T-helper 2 cell treated with Interferon-gamma antibody and Interleukin-4, amounts not matched to agents 5 μg/mL and 100 μg/mL, for 36 hours (primary cell): Measurements from ENCODE around the gene C1QTNF6.

Experiments used
- DNase-seq: peaks from one replicate; pipeline ENCODE4 v3.0.0; 2021; ENCODE audit warnings: low spot score
- H3K27ac Mint-ChIP-seq: one replicate; pipeline ENCODE4 v1.8.0; 2021; ENCODE audit warnings: mild to moderate bottlenecking, mixed read lengths
- H3K27me3 Mint-ChIP-seq: one replicate; pipeline ENCODE4 v1.8.0; 2021; ENCODE audit warnings: low read depth, mixed read lengths
- H3K36me3 Mint-ChIP-seq: one replicate; pipeline ENCODE4 v1.8.0; 2021; ENCODE audit warnings: low read depth, mixed read lengths
- H3K4me1 Mint-ChIP-seq: one replicate; pipeline ENCODE4 v1.8.0; 2021; ENCODE audit warnings: low read depth, mixed read lengths
- H3K4me3 Mint-ChIP-seq: one replicate; pipeline ENCODE4 v1.8.0; 2022; ENCODE audit warnings: mild to moderate bottlenecking, moderate library complexity, mixed read lengths
- H3K9me3 Mint-ChIP-seq: one replicate; pipeline ENCODE4 v1.8.0; 2021; ENCODE audit warnings: mixed read lengths

The C1QTNF6 gene

DNA sequence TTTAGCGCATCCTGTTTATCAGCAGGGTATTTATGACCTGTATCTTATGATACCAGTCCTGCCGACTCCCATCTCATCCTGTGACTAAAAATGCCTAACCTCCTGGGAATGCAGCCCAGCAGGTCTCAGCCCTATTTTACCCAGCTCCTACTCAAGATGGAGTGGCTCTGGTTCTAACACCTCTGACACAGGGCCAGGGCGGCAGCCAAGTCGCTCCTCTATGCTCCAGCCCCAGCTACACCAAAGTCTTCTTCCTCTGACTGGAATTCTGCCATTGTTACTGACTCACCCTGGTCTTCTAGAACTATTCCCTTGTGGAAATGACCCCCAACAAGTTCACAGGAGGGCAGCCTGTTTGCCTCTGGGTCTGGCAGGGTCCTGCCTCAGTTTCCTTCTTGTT is 7.9 kb upstream of the C1QTNF6 start:
- no peak for DNase-seq
- Mint-ChIP-seq H3K4me3 (no peak overlapping the region), H3K27me3 (no peaks in the 10 kb centered on the region)

DNA sequence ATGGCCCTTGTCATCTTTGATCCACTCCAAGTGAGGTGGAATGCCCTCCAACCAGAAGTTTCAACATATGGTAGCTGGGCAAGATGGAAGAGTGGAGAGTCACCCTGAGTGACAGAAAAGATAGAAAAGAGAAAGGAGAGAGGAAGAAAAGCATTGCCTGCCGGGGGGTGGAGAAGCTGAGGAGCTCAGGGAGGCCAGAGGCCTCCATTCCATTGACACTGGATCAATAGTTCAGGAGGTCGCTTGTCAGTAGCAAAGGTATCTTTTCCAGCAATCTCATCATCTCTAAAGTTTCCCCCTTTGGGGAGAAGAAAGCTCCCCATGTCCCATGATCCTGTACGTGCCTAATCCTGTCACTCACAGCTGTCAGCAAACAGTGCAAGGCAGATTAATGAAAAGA is 6.7 kb upstream of the C1QTNF6 start:
- DNase-seq: no peak
- peaks cover 44% of the 10 kb centered on the region for H3K4me1 Mint-ChIP-seq
- no peaks in the 10 kb centered on the region for H3K27me3 Mint-ChIP-seq
- H3K4me3 Mint-ChIP-seq: no peak overlapping the region
- peak overlapping the region; percentile 83 for H3K27ac Mint-ChIP-seq
- peaks cover 13% of the 10 kb centered on the region for H3K36me3 Mint-ChIP-seq
- H3K9me3 Mint-ChIP-seq: peaks cover 4% of the 10 kb centered on the region

More for the DNA sequence above, 7.9 kb upstream of the C1QTNF6 start:
- Mint-ChIP-seq H3K4me1 (peaks cover 46% of the 10 kb centered on the region), H3K36me3 (peaks cover 9% of the 10 kb centered on the region), H3K9me3 (peaks cover 4% of the 10 kb centered on the region), H3K27ac (no peak overlapping the region)

DNA sequence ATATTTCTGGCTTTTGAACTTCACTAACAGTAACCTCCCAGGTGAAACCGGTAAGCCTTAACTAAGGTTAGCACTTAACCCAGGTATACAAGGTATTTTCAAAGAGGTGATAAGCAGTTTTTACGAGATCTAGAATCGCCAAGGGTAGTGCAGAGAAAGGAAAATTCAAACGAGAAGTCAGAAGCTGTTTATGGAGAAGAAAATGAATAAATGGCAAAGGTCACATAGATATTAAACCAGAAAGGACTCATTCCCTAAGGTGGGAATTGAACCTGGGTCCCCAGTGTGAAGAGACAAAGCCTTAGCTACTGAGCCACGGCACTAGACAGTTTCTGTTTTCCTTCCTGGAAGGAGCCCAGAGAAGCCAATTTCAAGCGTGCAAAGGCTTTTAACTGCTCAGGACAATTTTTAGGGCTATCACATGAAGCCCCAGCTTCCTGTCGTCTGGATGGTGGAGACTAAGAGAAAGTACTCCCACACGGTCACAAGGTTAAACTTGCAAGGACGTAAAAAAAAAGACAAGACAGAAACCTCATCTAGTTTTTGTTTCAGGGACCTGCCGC is 5.7 kb upstream of the C1QTNF6 start:
- H3K4me1 Mint-ChIP-seq: peaks cover 50% of the 10 kb centered on the region
- peak overlapping the region; percentile 49 for H3K4me3 Mint-ChIP-seq

DNA sequence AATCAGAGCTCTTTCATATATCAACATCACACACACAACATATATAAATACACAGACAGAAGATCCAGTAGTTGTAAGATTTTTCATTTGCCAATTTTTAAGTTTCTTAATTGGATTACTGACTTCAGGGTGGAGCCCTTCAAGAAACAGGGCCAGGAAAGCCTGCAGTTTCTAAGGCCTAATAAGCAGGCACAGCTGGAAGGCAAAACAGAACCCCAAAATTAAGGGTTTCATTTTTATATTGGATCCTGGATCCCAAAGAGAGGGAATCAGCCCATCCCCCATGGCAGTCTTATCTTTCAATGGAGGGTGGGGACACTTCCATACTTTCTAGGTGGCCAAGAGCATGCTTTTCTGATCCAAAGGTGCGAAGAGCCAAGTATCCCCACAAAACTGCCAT is 4.7 kb upstream of the C1QTNF6 start:
- DNase-seq: no peak
- H3K36me3 Mint-ChIP-seq: peaks cover 17% of the 10 kb centered on the region
- H3K27me3 Mint-ChIP-seq: no peaks in the 10 kb centered on the region
- H3K9me3 Mint-ChIP-seq: peaks cover 4% of the 10 kb centered on the region
- no peak overlapping the region for H3K4me3 Mint-ChIP-seq
- H3K4me1 Mint-ChIP-seq: peaks cover 46% of the 10 kb centered on the region
- no peak overlapping the region for H3K27ac Mint-ChIP-seq

More for the DNA sequence above, 5.7 kb upstream of the C1QTNF6 start:
- Mint-ChIP-seq H3K27ac (peak overlapping the region; percentile 83), H3K9me3 (peaks cover 4% of the 10 kb centered on the region), H3K27me3 (no peaks in the 10 kb centered on the region), H3K36me3 (peaks cover 17% of the 10 kb centered on the region)
- peak; percentile 53 for DNase-seq

DNA sequence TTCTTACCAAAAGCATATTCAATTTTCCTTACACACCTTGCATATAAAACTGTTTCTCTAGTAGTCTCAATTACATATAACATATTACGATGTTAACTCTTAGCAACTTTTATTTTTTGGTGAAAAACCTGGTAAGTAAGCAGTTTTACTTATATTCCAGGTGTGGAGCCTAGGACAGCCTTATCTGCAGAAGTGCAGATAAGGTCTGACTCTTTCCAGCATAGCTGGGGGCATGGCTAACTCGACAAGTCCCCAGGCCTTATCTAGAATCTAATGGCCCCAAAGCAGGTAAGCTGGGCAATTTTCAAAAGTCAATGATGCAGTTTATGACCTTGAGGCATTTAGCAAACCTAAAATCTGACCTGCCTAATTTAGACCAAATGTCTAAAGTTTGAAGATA is 4.2 kb upstream of the C1QTNF6 start:
- no peaks in the 10 kb centered on the region for H3K27me3 Mint-ChIP-seq
- H3K4me3 Mint-ChIP-seq: no peak overlapping the region
- H3K27ac Mint-ChIP-seq: no peak overlapping the region
- peaks cover 4% of the 10 kb centered on the region for H3K9me3 Mint-ChIP-seq
- no peak for DNase-seq
- peaks cover 44% of the 10 kb centered on the region for H3K4me1 Mint-ChIP-seq
- H3K36me3 Mint-ChIP-seq: peaks cover 17% of the 10 kb centered on the region

DNA sequence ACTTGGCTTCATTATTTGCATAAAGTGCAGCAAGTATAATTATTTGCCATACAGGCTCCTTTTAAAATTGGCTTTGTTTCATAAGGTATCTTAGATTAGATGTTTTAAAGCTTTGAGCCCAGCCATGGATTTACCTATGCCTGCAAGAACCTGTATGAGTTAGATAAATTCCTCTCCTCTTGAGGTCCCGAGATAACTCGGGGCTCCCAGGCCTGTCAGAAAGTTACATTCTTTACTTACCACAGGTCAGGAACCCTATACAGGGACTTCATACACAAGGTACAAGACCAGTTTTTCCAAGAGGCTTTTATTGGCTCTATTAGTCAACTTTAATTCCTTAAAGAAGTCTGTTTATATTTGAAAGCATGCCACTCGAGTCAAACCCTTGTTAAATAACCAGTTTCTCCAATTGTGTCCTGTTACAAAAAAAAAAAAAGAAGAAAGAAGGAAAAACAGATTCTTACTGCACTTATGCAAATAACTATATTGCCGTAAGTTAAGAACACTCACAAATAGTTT is 2.3 kb upstream of the C1QTNF6 start:
- Mint-ChIP-seq H3K27ac (no peak overlapping the region), H3K27me3 (no peaks in the 10 kb centered on the region)

DNA sequence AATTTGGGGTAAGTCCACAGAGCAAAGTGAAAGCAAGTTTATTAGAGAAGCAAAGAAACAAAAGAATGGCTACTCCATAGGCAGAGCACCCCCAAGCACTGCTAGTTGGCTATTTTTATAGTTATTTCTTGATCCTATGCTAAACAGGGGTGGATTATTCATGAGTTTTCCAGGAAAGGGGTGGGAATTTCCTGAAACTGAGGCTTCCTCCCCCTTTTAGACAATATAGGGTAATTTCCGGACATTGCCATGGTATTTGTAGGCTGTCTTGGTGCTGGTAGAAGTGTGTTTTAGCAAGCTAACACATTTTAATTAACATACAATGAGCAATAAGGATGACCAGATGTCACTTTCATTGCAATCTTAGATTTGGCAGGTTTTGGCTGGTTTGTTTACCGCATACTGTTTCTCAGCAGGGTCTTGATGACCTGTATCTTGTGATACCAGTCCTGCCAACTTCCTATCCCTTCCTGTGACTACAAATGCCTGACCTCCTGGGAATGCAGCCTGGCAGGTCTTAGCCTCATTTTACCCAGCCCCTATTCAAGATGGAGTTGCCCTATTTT is 937 bp upstream of the C1QTNF6 start:
- peaks cover 4% of the 10 kb centered on the region for H3K9me3 Mint-ChIP-seq
- H3K4me1 Mint-ChIP-seq: peaks cover 53% of the 10 kb centered on the region
- H3K27me3 Mint-ChIP-seq: no peaks in the 10 kb centered on the region
- peak overlapping the region; percentile 17 for H3K27ac Mint-ChIP-seq
- peaks cover 15% of the 10 kb centered on the region for H3K36me3 Mint-ChIP-seq
- no peak for DNase-seq
- no peak overlapping the region for H3K4me3 Mint-ChIP-seq

More for the DNA sequence above, 2.3 kb upstream of the C1QTNF6 start:
- H3K36me3 Mint-ChIP-seq: peaks cover 17% of the 10 kb centered on the region
- DNase-seq: no peak
- H3K4me3 Mint-ChIP-seq: no peak overlapping the region
- peaks cover 57% of the 10 kb centered on the region for H3K4me1 Mint-ChIP-seq
- peaks cover 4% of the 10 kb centered on the region for H3K9me3 Mint-ChIP-seq

DNA sequence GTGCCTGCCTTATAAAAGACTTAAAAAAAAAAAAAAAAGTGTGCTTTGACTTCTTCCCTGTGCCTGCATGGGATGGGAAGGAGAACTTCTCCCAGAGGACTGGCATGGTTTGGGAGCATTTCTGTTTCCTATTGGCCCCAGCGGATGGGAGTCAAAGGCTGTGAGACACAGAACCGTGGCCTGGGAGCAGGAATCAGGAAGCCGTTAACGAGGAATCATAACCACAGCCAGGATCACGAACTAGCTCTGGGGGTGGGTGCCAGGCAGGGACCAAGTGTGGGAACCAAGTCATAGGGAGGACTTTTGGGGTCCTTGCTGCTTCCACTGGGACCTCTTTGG is 526 bp downstream of the C1QTNF6 start:
- DNase-seq: no peak
- H3K4me1 Mint-ChIP-seq: peaks cover 44% of the 10 kb centered on the region
- peak overlapping the region; percentile 36 for H3K4me3 Mint-ChIP-seq
- H3K36me3 Mint-ChIP-seq: peaks cover 10% of the 10 kb centered on the region
- H3K27me3 Mint-ChIP-seq: no peaks in the 10 kb centered on the region
- peak overlapping the region; percentile 31 for H3K27ac Mint-ChIP-seq
- H3K9me3 Mint-ChIP-seq: peaks cover 2% of the 10 kb centered on the region

DNA sequence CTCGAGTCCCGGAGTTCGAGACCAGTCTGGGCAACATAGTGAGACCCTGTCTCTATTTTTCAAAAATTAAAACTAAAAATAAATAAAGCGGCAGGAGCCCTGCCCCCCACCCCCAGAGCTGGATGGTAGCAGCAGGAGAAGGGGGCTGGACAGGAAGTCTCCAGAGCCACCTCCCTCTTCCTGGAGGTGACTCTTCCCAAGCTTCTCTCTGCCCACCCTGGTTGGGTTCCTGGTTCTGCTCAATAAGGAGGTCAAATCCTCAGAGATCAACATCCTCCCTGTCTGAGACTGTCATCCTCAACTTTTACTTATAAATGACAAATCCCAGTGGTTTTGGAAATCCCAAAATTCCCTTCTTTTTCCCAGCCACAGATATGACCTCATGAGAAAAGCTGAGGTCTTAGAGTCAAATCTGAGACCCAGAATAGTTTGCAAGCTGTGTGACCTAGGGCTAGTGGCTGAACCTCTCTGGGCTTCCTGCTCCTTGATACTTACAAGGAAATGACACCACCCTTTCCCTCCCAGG is 987 bp downstream of the C1QTNF6 start:
- peaks cover 43% of the 10 kb centered on the region for H3K4me1 Mint-ChIP-seq
- H3K27me3 Mint-ChIP-seq: no peaks in the 10 kb centered on the region
- H3K27ac Mint-ChIP-seq: no peak overlapping the region
- H3K36me3 Mint-ChIP-seq: peaks cover 9% of the 10 kb centered on the region
- H3K4me3 Mint-ChIP-seq: peak overlapping the region; percentile 73
- no peaks in the 10 kb centered on the region for H3K9me3 Mint-ChIP-seq
- DNase-seq: no peak

DNA sequence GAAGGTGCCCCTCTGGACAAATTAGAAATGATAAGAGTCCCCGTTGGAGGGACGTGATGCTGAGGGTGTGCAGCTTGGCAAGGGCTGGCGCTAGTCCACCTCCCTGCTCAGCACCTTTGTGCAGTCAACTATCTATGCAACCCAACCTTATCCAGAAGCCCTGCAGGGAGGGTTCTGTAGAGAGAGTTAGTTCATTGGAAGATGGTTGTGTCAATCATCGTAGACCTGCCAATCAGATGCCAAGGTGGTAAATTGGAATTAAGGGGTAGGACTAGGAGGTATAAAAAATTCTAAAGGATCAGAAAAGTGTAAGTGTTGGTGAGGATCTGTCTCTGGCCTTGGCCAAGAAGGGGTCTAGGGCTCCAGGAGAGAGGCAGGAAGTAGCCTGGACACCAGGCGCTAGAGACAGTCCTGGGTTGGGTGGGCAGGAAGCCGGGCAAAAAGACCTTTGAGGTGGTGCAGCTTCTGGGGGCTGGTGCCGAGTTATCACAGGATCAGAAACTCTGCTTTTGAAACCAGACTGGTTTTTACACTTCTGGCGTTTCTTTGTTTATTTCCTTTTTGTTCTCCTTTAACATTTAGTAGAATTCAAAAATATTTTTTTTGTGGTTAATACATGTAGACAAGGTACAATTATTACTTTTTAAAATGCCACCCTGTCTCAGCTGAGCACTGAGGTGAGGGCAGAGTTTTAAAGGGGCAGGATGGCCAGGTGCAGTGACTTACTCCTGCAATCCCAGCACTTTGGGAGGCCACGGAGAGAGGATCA is 1.6 kb downstream of the C1QTNF6 start:
- H3K27ac Mint-ChIP-seq: peak overlapping the region; percentile 78

DNA sequence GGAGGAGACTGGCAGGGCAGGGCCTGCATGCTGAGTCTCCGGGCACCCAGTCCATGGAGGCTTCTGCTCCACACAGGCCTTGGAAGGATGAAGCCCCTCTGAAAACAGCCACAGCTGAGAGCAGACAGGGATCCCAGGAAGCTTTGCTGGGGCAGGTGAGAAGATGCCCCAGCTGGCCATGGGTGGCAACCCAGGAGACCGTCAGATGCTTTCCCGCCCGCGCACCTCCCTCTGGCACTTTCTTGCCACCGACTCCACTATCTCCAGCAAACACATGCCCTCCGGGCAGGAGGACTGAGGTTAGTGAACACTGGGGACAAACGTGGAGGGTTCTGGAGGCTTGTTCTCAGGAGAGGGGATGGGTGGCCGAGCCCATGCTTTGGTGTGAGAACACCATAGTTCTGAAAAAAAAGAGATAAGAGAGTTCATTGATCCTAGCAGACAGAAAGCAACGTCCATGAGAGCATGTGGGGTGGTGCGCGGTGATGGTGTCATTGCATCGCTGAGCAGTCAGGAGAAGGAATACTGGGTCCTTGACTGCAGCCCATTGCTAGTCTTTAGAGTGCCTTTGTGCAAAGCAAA is 2.3 kb downstream of the C1QTNF6 start:
- no peaks in the 10 kb centered on the region for H3K27me3 Mint-ChIP-seq
- H3K27ac Mint-ChIP-seq: peak overlapping the region; percentile 78
- H3K36me3 Mint-ChIP-seq: peaks cover 8% of the 10 kb centered on the region
- DNase-seq: no peak
- H3K9me3 Mint-ChIP-seq: no peaks in the 10 kb centered on the region
- peaks cover 42% of the 10 kb centered on the region for H3K4me1 Mint-ChIP-seq
- H3K4me3 Mint-ChIP-seq: peak overlapping the region; percentile 73

More for the DNA sequence above, 1.6 kb downstream of the C1QTNF6 start:
- Mint-ChIP-seq H3K4me1 (peaks cover 42% of the 10 kb centered on the region), H3K36me3 (peaks cover 8% of the 10 kb centered on the region), H3K4me3 (peak overlapping the region; percentile 73), H3K27me3 (no peaks in the 10 kb centered on the region), H3K9me3 (no peaks in the 10 kb centered on the region)
- DNase-seq: peak; percentile 44

DNA sequence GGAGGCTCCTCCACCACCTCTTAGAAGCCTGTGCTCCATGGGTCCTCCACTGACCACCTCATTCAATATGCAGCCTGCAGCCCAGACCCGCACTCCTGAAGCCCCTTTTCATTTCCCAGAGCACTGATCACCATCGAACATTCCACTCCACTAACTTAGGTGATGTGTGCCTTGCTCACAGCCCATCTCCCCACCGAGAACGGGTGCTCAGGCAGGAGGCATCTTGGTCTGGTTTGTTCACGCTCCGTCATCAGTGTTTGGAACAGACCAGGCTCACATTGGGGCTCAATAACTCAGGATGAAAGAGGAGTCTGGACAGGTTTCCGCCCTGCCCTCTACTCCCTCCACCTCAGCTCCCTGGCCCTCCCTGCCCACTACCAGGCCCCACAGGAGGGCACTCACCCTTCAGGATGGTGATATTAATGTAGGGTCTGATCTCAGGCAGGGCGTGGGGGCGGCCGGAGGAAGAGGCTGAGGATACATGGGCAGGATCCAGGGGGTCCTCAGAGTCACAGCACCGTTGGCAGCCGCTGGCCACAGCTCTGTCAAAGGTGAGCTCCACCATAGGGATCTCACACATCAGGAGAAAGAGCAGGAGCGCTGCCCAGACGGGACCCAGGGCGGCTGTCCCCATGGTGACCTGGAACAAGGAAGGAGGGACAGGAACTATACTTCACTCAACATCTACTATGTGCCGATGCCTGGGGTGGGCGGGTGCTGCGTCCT is 3.1 kb downstream of the C1QTNF6 start:
- Mint-ChIP-seq H3K4me3 (no peak overlapping the region), H3K4me1 (peaks cover 42% of the 10 kb centered on the region)

DNA sequence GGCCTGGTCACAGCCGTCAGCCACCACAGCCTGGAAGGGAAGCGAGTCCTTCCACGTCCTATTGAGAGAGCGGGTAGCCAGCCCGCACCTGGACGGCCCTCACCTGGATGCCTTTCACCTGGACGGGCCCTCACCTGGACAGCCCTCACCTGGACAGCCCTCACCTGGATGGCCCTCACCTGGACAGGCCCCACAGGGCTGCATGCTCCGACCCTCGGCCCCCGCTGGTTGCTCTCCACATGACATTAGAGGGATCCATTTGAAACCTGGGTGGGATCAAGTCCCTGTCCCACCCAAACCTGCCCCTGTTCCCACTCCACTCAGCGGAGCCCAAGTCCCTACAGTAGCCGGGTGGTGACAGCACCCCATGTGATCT is 3.7 kb downstream of the C1QTNF6 start:
- H3K9me3 Mint-ChIP-seq: no peaks in the 10 kb centered on the region
- H3K27me3 Mint-ChIP-seq: no peaks in the 10 kb centered on the region
- H3K4me1 Mint-ChIP-seq: peaks cover 40% of the 10 kb centered on the region
- no peak overlapping the region for H3K4me3 Mint-ChIP-seq
- no peak for DNase-seq
- H3K27ac Mint-ChIP-seq: no peak overlapping the region
- peaks cover 2% of the 10 kb centered on the region for H3K36me3 Mint-ChIP-seq

More for the DNA sequence above, 3.1 kb downstream of the C1QTNF6 start:
- Mint-ChIP-seq H3K36me3 (peaks cover 4% of the 10 kb centered on the region), H3K27ac (peak overlapping the region; percentile 22), H3K9me3 (no peaks in the 10 kb centered on the region), H3K27me3 (no peaks in the 10 kb centered on the region)
- DNase-seq: no peak
